ENCODE results near the gene TACR2.
A peak's percentile ranks its signal among the peaks of the same experiment; 100 is the strongest.

Gene TACR2

GRCh38 chr10:69364232-69364940, 52.3 kb downstream of the TACR2 start:
- DNase-seq = no peak

DNA sequence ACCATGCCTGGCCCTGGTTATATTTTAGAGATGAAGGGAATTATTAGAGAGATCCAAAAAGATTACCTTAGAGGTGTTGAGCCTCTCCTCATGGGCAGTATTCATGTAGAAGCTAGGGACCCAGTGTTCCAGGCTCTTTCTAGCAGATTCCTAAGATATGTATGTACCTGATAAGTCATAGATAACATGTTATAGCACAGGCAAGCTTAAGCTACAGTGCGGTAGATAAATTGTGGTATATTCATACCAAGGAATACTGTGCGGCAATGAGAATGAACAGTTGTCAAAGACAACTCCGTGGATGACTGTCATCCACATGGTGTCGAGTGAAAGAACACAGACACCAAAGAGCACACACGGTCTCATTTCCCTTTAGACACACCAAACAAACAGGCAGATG, 53.1 kb downstream of the TACR2 start:
- no peak for DNase-seq

DNA sequence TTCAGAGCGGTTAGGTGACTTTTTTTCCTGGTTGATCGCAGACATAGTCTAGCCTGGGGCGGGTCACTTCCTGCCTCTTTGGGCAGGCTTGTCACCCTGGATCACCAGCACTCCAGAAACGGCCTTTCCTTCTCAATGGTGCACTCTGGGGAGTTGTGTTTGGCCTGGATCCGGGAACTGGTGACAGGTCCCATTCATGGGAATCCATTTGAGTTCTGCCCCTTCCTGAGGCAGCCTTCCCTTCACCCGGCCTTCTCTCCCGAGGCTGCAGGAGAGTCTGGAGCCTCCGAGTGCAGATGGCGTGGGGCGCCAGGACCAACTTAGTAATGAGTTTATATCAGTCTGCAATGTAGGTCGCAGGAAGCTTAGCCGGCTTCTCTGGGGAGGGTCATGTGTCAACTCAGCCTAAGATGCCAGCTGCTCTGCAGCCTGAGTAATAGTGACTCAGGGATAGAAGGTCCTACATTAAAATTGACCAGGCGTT, 54.2 kb downstream of the TACR2 start:
- DNase-seq = no peak

- peak; percentile 49 for DNase-seq
These were observed 55.5 kb downstream of the TACR2 start for GRCh38 chr10:69361303-69361614.

- DNase-seq = peak; percentile 55
These were observed 56.0 kb downstream of the TACR2 start for GRCh38 chr10:69360485-69361302.

DNA sequence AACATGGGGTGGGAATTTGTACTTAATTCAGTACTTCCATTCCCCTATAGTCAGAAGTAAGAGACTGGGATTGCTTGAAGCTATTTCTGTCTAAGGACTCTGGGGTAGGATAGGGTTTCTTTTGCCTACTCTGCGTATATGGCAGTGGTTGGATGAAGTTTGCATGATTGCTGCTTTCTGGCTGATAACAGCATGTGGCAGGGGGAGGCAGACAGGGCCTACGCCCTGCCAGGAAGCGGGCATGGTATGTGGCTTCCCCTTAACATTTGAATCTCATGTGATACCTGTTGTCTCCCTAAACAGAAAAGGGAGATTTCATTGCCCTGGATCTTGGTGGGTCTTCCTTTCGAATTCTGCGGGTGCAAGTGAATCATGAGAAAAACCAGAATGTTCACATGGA, 57.1 kb downstream of the TACR2 start:
- DNase-seq = no peak

GRCh38 chr10:69359148-69359547, 57.6 kb downstream of the TACR2 start:
- no peak for DNase-seq

GRCh38 chr10:69358148-69358795, 58.4 kb downstream of the TACR2 start:
- DNase-seq = no peak

GRCh38 chr10:69356187-69356586, 60.5 kb downstream of the TACR2 start:
- no peak for DNase-seq

GRCh38 chr10:69353977-69354635, 62.6 kb downstream of the TACR2 start:
- DNase-seq = no peak
